PFSK-1 (cell line): ENCODE data around the gene SLC4A1.

Experiments used
- FOXP2 ChIP-seq: optimal IDR thresholded peaks from 2 replicates; pipeline ENCODE3; 2011; ENCODE audit warnings: borderline replicate concordance, control low read depth, inconsistent platforms; ENCODE audit not compliant: insufficient read depth; ENCODE audit errors: extremely low read length, extremely low read depth
- REST ChIP-seq, 2 experiments: IDR thresholded peaks; 2 replicates each; pipeline versions ENCODE4 v1.6.1 to v1.8.0; 2011 to 2012; ENCODE audit warnings: low read depth in 2 of 2, low read length in 2 of 2, control low read depth in 1 of 2, inconsistent platforms in 1 of 2, mild to moderate bottlenecking in 1 of 2, moderate library complexity in 1 of 2; ENCODE audit not compliant: insufficient read depth in 1 of 2
- SIN3A ChIP-seq: IDR thresholded peaks from 2 replicates; pipeline ENCODE4 v1.6.1; 2012; ENCODE audit warnings: mild to moderate bottlenecking, low read length, moderate library complexity, borderline replicate concordance; ENCODE audit not compliant: insufficient read depth
- TAF1 ChIP-seq: IDR thresholded peaks from 2 replicates; pipeline ENCODE4 v1.6.1; 2012; ENCODE audit warnings: low read length, control low read depth, borderline replicate concordance; ENCODE audit not compliant: insufficient read depth

GRCh38 chr17:44297975-44298374, 30.0 kb upstream of the SLC4A1 start:
- TF ChIP-seq TAF1 (no peak), SIN3A (no peak), FOXP2 (no peak), REST (IDR thresholded peaks at IDR 0.05; ENCODE audit: insufficient read depth in 1 of 2, low read depth in 2 of 2, low read length in 2 of 2) (no peak)
